Endothelial cell (in vitro differentiated cells): ENCODE measurements around the gene HPCAL4. TPM values are rescaled to one million over a fixed set of nuclear protein-coding genes. Genes with fewer than 3 reads are reported as not detected.

Experiments used
- DNase-seq: peaks from one replicate; pipeline ENCODE4 v3.0.0; 2021; ENCODE audit warnings: low spot score
- H3K27ac Mint-ChIP-seq: one replicate; pipeline ENCODE4 v1.8.0; 2021; ENCODE audit warnings: mixed read lengths, inconsistent platforms; ENCODE audit not compliant: unreplicated experiment
- H3K27me3 Mint-ChIP-seq: one replicate; pipeline ENCODE4 v1.8.0; 2021; ENCODE audit warnings: mild to moderate bottlenecking, moderate library complexity, mixed read lengths, inconsistent platforms; ENCODE audit not compliant: unreplicated experiment
- H3K36me3 Mint-ChIP-seq: one replicate; pipeline ENCODE4 v1.8.0; 2021; ENCODE audit warnings: mild to moderate bottlenecking, low read depth, mixed read lengths, inconsistent platforms; ENCODE audit not compliant: unreplicated experiment
- H3K4me1 Mint-ChIP-seq: one replicate; pipeline ENCODE4 v1.8.0; 2021; ENCODE audit warnings: mild to moderate bottlenecking, mixed read lengths, inconsistent platforms; ENCODE audit not compliant: unreplicated experiment
- H3K4me3 Mint-ChIP-seq: one replicate; pipeline ENCODE4 v1.8.0; 2021; ENCODE audit warnings: mild to moderate bottlenecking, mixed read lengths, inconsistent platforms; ENCODE audit not compliant: unreplicated experiment
- H3K9me3 Mint-ChIP-seq: one replicate; pipeline ENCODE4 v1.8.0; 2021; ENCODE audit warnings: mixed read lengths, inconsistent platforms; ENCODE audit not compliant: unreplicated experiment
- CTCF ChIP-seq: fragments of 200-600 bp; sonication (generic); IDR thresholded peaks from one replicate; pipeline ENCODE4 v1.5.0; 2021; ENCODE audit warnings: antibody characterized with exemption; ENCODE audit not compliant: unreplicated experiment
- total RNA-seq: library from RNA; stranded (reverse); fragmentation: NEBNext Ultra II Directional; extraction: Animal tissue kit (Norgen Biotek cat#: 25700); gene quantifications from one replicate; pipeline ENCODE4 v1.2.1, GENCODE V29; 2021; ENCODE audit not compliant: unreplicated experiment

The HPCAL4 gene
- total RNA-seq, 1 donor from 2014 or later = not detected

- Mint-ChIP-seq H3K4me3 (no peak overlapping the region), H3K4me1 (no peaks in the 10 kb centered on the region), H3K27ac (no peak overlapping the region), H3K27me3 (peaks cover 8% of the 10 kb centered on the region), H3K9me3 (no peaks in the 10 kb centered on the region), H3K36me3 (peaks cover 2% of the 10 kb centered on the region)
- TF ChIP-seq CTCF = no peak
- no peak for DNase-seq
These were observed 62.4 kb downstream of the HPCAL4 start for GRCh38 chr1:39628807-39629350.

Other genes with a start within 250 kb of the HPCAL4 start
- gene BMP8A, start 199.8 kb downstream of the HPCAL4 start, total RNA-seq = not detected
- 254 TPM for gene PABPC4, start 114.6 kb downstream of the HPCAL4 start, total RNA-seq
- 1.3 TPM for gene HEYL, start 51.8 kb downstream of the HPCAL4 start, total RNA-seq
- gene NT5C1A, start 19.3 kb downstream of the HPCAL4 start, total RNA-seq = not detected
- 38.1 TPM for gene PPIE, start 47.4 kb upstream of the HPCAL4 start, total RNA-seq
- 0.36 TPM for gene OXCT2, start 79.9 kb upstream of the HPCAL4 start, total RNA-seq
- 0.10 TPM for gene BMP8B, start 97.4 kb upstream of the HPCAL4 start, total RNA-seq
- gene TRIT1, start 192.1 kb upstream of the HPCAL4 start, total RNA-seq = 16.1 TPM
- gene MYCL, start 210.5 kb upstream of the HPCAL4 start, total RNA-seq = 20.1 TPM